OCI-LY1 (cell line): Measurements from ENCODE around the gene GLI3.

Experiments used
- EZH2 ChIP-seq: fragments of 200-600 bp; sonication (generic), shearing (Covaris generic); IDR thresholded peaks from 2 replicates; pipeline ENCODE4 v1.8.0; 2017; ENCODE audit warnings: borderline replicate concordance, mixed run types, mild to moderate bottlenecking, antibody characterized with exemption, low read length, moderate library complexity, mixed read lengths
- TF ChIP-seq, protein P1 (sequence below): fragments of 200-600 bp; sonication (generic), shearing (Covaris generic); IDR thresholded peaks from 2 replicates; pipeline ENCODE4 v1.5.1; 2017; ENCODE audit warnings: mild to moderate bottlenecking, antibody characterized with exemption, low read length, moderate library complexity, mixed read lengths

DNA sequence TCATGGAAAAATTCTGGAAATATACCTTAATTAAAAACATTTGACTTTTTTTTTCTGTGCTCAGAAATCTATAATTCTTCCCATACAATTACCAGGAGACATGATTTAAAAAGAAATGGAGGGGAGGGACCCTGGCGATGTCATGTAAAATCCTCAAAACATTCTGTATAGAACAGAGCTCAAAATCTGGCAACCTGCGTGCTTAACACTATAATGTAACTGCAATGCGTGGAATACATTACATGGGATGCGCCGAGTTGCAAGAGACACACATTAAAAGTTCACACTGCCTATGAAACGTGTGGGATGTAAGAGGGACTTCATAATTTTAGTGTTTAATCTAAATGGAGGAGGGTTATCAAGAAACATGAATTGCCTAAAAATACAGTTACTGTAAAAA lies 215.0 kb downstream of the GLI3 start:
- TF ChIP-seq, protein P1, sequence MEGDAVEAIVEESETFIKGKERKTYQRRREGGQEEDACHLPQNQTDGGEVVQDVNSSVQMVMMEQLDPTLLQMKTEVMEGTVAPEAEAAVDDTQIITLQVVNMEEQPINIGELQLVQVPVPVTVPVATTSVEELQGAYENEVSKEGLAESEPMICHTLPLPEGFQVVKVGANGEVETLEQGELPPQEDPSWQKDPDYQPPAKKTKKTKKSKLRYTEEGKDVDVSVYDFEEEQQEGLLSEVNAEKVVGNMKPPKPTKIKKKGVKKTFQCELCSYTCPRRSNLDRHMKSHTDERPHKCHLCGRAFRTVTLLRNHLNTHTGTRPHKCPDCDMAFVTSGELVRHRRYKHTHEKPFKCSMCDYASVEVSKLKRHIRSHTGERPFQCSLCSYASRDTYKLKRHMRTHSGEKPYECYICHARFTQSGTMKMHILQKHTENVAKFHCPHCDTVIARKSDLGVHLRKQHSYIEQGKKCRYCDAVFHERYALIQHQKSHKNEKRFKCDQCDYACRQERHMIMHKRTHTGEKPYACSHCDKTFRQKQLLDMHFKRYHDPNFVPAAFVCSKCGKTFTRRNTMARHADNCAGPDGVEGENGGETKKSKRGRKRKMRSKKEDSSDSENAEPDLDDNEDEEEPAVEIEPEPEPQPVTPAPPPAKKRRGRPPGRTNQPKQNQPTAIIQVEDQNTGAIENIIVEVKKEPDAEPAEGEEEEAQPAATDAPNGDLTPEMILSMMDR, result no peak
- no peak for TF ChIP-seq EZH2
